BJ (cell line): ENCODE measurements around the gene YWHAH. TPM values are rescaled to one million over a fixed set of nuclear protein-coding genes. Genes with fewer than 3 reads are reported as not detected.

ENCODE experiments used
- CTCF ChIA-PET: fragments of 350-600 bp; formaldehyde crosslinking; extraction: SDS; loops from one replicate; lab custom pipeline; 2021; ENCODE audit warnings: antibody characterized with exemption, inconsistent platforms; lab: Yijun Ruan, JAX
- POLR2A ChIA-PET: fragments of 300-600 bp; sonication (Branson Sonifier 250); formaldehyde crosslinking; extraction: SDS; loops from one replicate; lab custom pipeline; 2021; ENCODE audit warnings: antibody characterized with exemption; lab: Charles Lee
- DNase-seq: peaks from one replicate; pipeline ENCODE4 v3.0.0-alpha.2; 2011; ENCODE audit warnings: low read depth
- H3K27me3 ChIP-seq: 2 replicates; pipeline ENCODE4 v1.6.0; 2011; ENCODE audit warnings: low read length; ENCODE audit not compliant: control insufficient read depth, insufficient read depth
- H3K36me3 ChIP-seq: 2 replicates; pipeline ENCODE4 v1.5.1; 2011; ENCODE audit warnings: low read length; ENCODE audit not compliant: control insufficient read depth, insufficient read depth
- H3K4me3 ChIP-seq: 2 replicates; pipeline ENCODE4 v1.5.1; 2011; ENCODE audit warnings: low read depth, mild to moderate bottlenecking, control low read depth, low read length
- polyA plus RNA-seq: library from polyadenylated mRNA; depleted of rRNA; stranded (reverse); fragments of >200 nt; gene quantifications from 2 replicates; pipeline ENCODE4 v1.2.3, GENCODE V29; 2011
- TF ChIP-seq, protein P1 (sequence below): IDR thresholded peaks from 2 replicates; pipeline ENCODE4 v1.5.1; 2011; ENCODE audit warnings: low read depth, mild to moderate bottlenecking, control low read depth, inconsistent platforms, low read length, moderate library complexity; ENCODE audit not compliant: insufficient read depth

The YWHAH gene
- polyA plus RNA-seq, 1 experiment: 146 TPM

DNA sequence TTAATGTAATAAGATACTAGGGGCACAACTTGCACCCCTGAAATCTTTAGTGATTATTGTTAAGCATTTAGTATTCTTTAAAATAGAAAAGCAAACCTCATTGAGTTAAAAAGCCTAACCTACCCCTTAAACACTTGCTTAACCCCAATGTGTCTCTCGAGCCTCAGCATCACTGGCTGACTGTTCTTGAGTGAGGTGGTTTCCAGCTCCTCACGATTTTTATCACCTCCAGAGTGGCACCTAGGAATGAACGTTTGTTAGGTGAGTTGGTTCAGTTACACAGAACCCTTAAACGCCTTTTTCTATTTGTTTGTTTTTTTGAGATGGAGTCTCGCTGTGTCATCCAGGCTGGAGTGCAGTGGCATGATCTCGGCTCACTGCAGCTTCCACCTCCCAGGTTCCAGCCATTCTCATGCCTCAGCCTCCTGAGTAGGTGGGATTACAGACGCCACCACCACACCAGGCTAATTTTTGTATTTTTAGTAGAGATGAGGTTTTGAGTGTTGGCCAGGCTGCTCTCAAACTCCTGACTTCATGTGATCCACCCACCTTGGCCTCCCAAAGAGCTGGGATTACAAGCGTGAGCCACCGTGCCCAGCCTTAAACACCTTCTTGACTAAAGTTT, 13.7 kb downstream of the YWHAH start:
- Histone ChIP-seq H3K36me3 (peaks cover 9% of the 10 kb centered on the region), H3K4me3 (no peak overlapping the region), H3K27me3 (peaks cover 3% of the 10 kb centered on the region; the same call in 1 of the 2 replicates)
- TF ChIP-seq, protein P1, sequence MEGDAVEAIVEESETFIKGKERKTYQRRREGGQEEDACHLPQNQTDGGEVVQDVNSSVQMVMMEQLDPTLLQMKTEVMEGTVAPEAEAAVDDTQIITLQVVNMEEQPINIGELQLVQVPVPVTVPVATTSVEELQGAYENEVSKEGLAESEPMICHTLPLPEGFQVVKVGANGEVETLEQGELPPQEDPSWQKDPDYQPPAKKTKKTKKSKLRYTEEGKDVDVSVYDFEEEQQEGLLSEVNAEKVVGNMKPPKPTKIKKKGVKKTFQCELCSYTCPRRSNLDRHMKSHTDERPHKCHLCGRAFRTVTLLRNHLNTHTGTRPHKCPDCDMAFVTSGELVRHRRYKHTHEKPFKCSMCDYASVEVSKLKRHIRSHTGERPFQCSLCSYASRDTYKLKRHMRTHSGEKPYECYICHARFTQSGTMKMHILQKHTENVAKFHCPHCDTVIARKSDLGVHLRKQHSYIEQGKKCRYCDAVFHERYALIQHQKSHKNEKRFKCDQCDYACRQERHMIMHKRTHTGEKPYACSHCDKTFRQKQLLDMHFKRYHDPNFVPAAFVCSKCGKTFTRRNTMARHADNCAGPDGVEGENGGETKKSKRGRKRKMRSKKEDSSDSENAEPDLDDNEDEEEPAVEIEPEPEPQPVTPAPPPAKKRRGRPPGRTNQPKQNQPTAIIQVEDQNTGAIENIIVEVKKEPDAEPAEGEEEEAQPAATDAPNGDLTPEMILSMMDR: no peak
- CTCF ChIA-PET: interaction anchor here (0.7 to 4.9 kb wide), 3 partner anchors 10 to 22 kb away, joined by 3 to 16 read pairs (median 5); no protein-coding TSS in a partner anchor
- POLR2A ChIA-PET: no interaction called here
- no peak for DNase-seq

DNA sequence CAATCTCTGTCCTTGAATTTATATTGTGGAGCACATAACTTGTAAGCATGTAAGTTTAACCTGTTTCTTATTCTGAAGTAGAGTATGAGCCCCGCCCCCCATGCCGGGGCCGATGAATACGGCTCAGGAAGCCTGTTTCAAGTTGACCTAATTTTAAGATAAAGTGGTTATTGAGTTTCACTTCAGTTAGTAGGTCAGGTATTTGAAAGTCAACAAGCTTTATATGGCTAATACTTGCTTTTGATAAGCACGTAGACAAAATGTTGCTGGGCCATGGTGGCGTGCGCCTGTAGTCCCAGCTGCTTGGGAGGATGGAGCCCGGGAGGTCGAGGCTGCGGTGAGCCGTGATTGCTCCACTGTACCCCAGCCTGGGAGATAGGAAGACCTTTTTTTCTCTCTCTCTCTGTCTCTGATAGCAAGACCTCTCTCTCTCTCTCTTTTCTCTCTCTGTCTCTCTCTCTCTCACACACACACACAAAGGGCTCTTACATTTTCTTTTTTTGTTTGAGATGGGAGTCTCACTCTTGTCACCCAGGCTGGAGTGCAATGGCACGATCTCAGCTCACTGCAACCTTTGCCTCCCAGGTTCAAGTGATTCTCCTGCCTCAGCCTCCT, 14.4 kb downstream of the YWHAH start:
- H3K27me3 ChIP-seq: peaks cover 3% of the 10 kb centered on the region; the same call in 1 of the 2 replicates
- DNase-seq: no peak
- CTCF ChIA-PET: interaction anchor here (0.7 to 4.9 kb wide), 3 partner anchors 11 to 21 kb away, joined by 3 to 18 read pairs (median 16); no protein-coding TSS in a partner anchor

DNA sequence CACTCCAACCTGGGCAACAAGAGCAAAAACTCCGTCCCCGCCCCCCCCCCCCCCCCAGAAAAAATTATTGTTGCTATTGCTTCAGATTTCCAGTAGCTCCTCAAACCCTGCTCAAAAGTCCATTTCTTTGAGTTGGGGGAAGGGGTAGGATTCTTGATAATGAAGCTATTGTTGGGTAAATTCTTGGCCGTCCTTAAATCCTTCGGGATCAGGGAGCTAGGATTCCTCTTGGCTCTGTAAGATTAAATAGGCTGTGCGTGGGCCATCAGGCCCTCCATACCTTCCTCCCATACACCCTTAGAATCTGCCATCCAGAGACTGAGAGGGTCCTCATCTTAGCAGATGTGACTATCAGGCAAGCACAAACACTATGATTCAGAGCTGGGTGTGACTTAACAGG, 16.4 kb downstream of the YWHAH start:
- CTCF ChIA-PET: interaction anchor here (4.0 kb wide), 1 partner anchor 9 kb away, joined by 18 read pairs; no protein-coding TSS in a partner anchor
- Histone ChIP-seq H3K4me3 (no peak overlapping the region), H3K36me3 (peaks cover 9% of the 10 kb centered on the region), H3K27me3 (peaks cover 3% of the 10 kb centered on the region; the same call in 1 of the 2 replicates)
- POLR2A ChIA-PET: no interaction called here
- TF ChIP-seq, protein P1: no peak
- DNase-seq: no peak

More for the DNA sequence above, 14.4 kb downstream of the YWHAH start:
- TF ChIP-seq, protein P1: no peak
- POLR2A ChIA-PET: no interaction called here
- peaks cover 9% of the 10 kb centered on the region for H3K36me3 ChIP-seq
- no peak overlapping the region for H3K4me3 ChIP-seq

DNA sequence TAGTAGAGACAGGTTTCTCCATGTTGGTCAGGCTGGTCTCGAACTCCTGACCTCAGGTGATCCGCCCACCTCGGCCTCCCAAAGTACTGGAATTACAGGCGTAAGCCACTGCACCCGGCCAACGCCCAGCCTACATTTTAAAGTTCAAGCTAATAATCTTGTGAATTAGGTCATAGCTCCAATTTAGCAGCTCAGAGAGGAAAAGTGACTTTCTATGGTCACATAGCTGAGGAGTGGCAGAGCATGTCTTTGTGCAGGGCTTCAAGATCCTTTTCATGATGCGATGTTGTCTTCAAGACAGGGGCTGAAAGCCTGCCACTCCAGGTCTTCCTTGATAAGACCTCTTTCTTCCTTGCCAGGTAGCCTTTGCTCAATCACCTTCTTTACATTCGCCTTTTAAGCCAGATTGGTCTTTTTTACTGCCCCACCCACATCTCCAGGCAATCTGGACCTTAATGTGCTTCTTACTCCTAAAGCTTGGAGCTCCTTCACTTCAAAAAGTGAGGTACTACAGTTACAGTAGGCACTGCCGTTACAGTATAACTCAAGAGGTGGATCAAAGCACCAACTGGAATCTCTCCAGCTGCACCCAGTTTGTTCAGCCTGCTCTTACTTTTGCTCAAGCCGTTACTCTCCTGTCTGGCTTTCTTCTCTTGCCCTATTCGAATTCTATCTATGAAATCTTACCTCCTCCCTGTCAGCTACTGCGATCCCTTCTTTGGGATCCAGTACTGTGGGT, 18.2 kb downstream of the YWHAH start:
- ChIA-PET POLR2A (no interaction called here), CTCF (interaction anchor here (0.6 to 4.0 kb wide), 4 partner anchors 8 to 318 kb away, joined by 3 to 18 read pairs (median 3); no protein-coding TSS in a partner anchor)
- TF ChIP-seq, protein P1: no peak

More for the DNA sequence above, 18.2 kb downstream of the YWHAH start:
- Histone ChIP-seq H3K27me3 (peaks cover 3% of the 10 kb centered on the region; the same call in 1 of the 2 replicates), H3K36me3 (peaks cover 2% of the 10 kb centered on the region; the same call in 1 of the 2 replicates), H3K4me3 (no peak overlapping the region)
- no peak for DNase-seq
